ENCODE results near the gene CYB5R3.

- TF ChIP-seq CTCF (IDR thresholded peaks at IDR 0.05) = no peak
- no peak for TF ChIP-seq POLR2A (IDR thresholded peaks at IDR 0.05)
Measured at GRCh38 chr22:42617155-42617983, 31.8 kb downstream of the CYB5R3 start.
